HCT116 (cell line): Measurements from ENCODE around the gene KDM4E. TPM values are rescaled to one million over a fixed set of nuclear protein-coding genes. Genes with fewer than 3 reads are reported as not detected.

ENCODE experiments used
- ATAC-seq: fragments of 200-7000 bp; cut with Tn5 transposase; 2 replicates; pipeline ENCODE4 v1.9.1; 2020; ENCODE audit warnings: mild to moderate bottlenecking, moderate library complexity
- BruUV-seq: library from RNA; stranded (reverse); fragments of 400-500 nt; replicated peaks from 2 replicates; lab custom pipeline; 2021; lab: Mats Ljungman, UMichigan
- CTCF ChIA-PET: fragments of 300-600 bp; sonication (Branson Sonifier 250); formaldehyde crosslinking; loops from one replicate; lab custom pipeline; 2021; ENCODE audit warnings: antibody characterized with exemption; lab: Charles Lee
- POLR2A ChIA-PET: fragments of 300-600, 350-600 bp; sonication (Branson Sonifier 250); formaldehyde crosslinking; loops from one replicate; lab custom pipeline; 2021; ENCODE audit warnings: antibody characterized with exemption; lab: Charles Lee
- RAD21 ChIA-PET, 2 experiments: fragments of 300-600 bp; sonication (Branson Sonifier 250); formaldehyde crosslinking; loops; one replicate each; lab custom pipeline; 2023; ENCODE audit warnings: low total read pairs in 2 of 2; ENCODE audit not compliant: uncharacterized antibody in 2 of 2, unreplicated experiment in 2 of 2, low non-redundant PET in 1 of 2; lab: Charles Lee
- DNase-seq: peaks from one replicate; pipeline ENCODE4 v3.0.0-alpha.2; 2010; ENCODE audit warnings: low read depth, low spot score
- H2AFZ ChIP-seq: fragments of 200-600 bp; shearing (Covaris generic), sonication (generic); 2 replicates; pipeline ENCODE4 v1.6.1; 2017; ENCODE audit warnings: low read depth, mixed run types, mixed read lengths, antibody characterized with exemption, low read length; ENCODE audit not compliant: poor library complexity, severe bottlenecking
- H3K27ac ChIP-seq: 2 replicates; pipeline ENCODE4 v1.5.1; 2012; ENCODE audit warnings: low read depth, low read length
- H3K27me3 ChIP-seq: fragments of 200-600 bp; sonication (generic); 2 replicates; pipeline ENCODE4 v1.6.1; 2016; ENCODE audit warnings: mixed run types, low read length, mixed read lengths; ENCODE audit not compliant: insufficient read depth
- H3K36me3 ChIP-seq, 2 experiments: fragments of 200-500 bp in 1 of 2; fragments of 200-600 bp in 1 of 2; sonication (Bioruptor generic) in 1 of 2; sonication (generic) in 1 of 2; 2 replicates each; pipeline versions ENCODE4 v1.5.1 to v1.6.1; 2014 to 2016; ENCODE audit warnings: low read length in 2 of 2, inconsistent platforms in 1 of 2, mixed read lengths in 1 of 2, mixed run types in 1 of 2; ENCODE audit not compliant: insufficient read depth in 2 of 2, control insufficient read depth in 1 of 2
- H3K4me1 ChIP-seq, 2 experiments: fragments of 200-600 bp in 1 of 2; sonication (generic) in 1 of 2; 2 replicates each; pipeline versions ENCODE4 v1.5.1 to v1.6.1; 2012 to 2017; ENCODE audit warnings: low read length in 2 of 2, inconsistent platforms in 1 of 2, mild to moderate bottlenecking in 1 of 2, mixed read lengths in 1 of 2, mixed run types in 1 of 2, moderate library complexity in 1 of 2; ENCODE audit not compliant: insufficient read depth in 2 of 2, control insufficient read depth in 1 of 2
- H3K4me2 ChIP-seq: fragments of 200-600 bp; sonication (generic); 2 replicates; pipeline ENCODE4 v1.6.1; 2017; ENCODE audit warnings: mixed run types, low read length, mixed read lengths
- H3K4me3 ChIP-seq, 2 experiments: fragments of 200-600 bp in 1 of 2; sonication (generic) in 1 of 2; replicated peaks in 1 of 2; 2 replicates each; pipeline ENCODE4 v1.5.1; 2011 to 2016; ENCODE audit warnings: low read length in 2 of 2, control low read depth in 1 of 2, low read depth in 1 of 2, mild to moderate bottlenecking in 1 of 2, mixed read lengths in 1 of 2, mixed run types in 1 of 2
- H3K79me2 ChIP-seq: fragments of 200-600 bp; sonication (generic); 2 replicates; pipeline ENCODE4 v1.6.1; 2017; ENCODE audit warnings: mild to moderate bottlenecking, mixed run types, low read length, moderate library complexity, mixed read lengths; ENCODE audit not compliant: insufficient read depth
- H3K9ac ChIP-seq: fragments of 200-600 bp; sonication (generic); 2 replicates; pipeline ENCODE4 v1.6.1; 2016; ENCODE audit warnings: low read length, mixed read lengths
- H3K9me2 ChIP-seq: fragments of 200-600 bp; sonication (generic), shearing (Covaris generic); 2 replicates; pipeline ENCODE4 v1.6.1; 2017; ENCODE audit warnings: mixed run types, mild to moderate bottlenecking, moderate library complexity; ENCODE audit not compliant: insufficient read depth
- H3K9me3 ChIP-seq, 2 experiments: fragments of 200-500 bp in 1 of 2; fragments of 200-600 bp in 1 of 2; sonication (Bioruptor generic) in 1 of 2; sonication (generic) in 1 of 2; 2 replicates each; pipeline ENCODE4 v1.6.1; 2014 to 2017; ENCODE audit warnings: low read length in 2 of 2, mixed read lengths in 2 of 2, inconsistent platforms in 1 of 2, low read depth in 1 of 2, mild to moderate bottlenecking in 1 of 2, mixed run types in 1 of 2, moderate library complexity in 1 of 2; ENCODE audit not compliant: control insufficient read depth in 1 of 2, insufficient read depth in 1 of 2
- H4K20me1 ChIP-seq: fragments of 200-600 bp; sonication (generic), shearing (Covaris generic); 2 replicates; pipeline ENCODE4 v1.6.1; 2017; ENCODE audit warnings: mixed run types, mild to moderate bottlenecking, moderate library complexity; ENCODE audit not compliant: insufficient read depth
- CEBPB ChIP-seq: IDR thresholded peaks from 2 replicates; pipeline ENCODE4 v1.6.1; 2012; ENCODE audit warnings: low read depth
- EGR1 ChIP-seq: IDR thresholded peaks from 2 replicates; pipeline ENCODE4 v1.6.1; 2012; ENCODE audit warnings: low read depth
- ELF1 ChIP-seq: IDR thresholded peaks from 2 replicates; pipeline ENCODE4 v1.6.1; 2012; ENCODE audit warnings: low read depth, borderline replicate concordance
- EZH2phosphoT487 ChIP-seq: fragments of 200-600 bp; IDR thresholded peaks from 2 replicates; pipeline ENCODE4 v1.6.1; 2018; ENCODE audit warnings: antibody characterized with exemption, borderline replicate concordance
- FOSL1 ChIP-seq: IDR thresholded peaks from 2 replicates; pipeline ENCODE4 v1.6.1; 2012; ENCODE audit warnings: low read depth
- JUND ChIP-seq: IDR thresholded peaks from 2 replicates; pipeline ENCODE4 v1.6.1; 2012
- POLR2A ChIP-seq: IDR thresholded peaks from 2 replicates; pipeline ENCODE4 v1.7.0; 2011; ENCODE audit warnings: borderline replicate concordance; ENCODE audit not compliant: insufficient read depth, insufficient read length; ENCODE audit errors: extremely low read depth
- POLR2AphosphoS5 ChIP-seq: IDR thresholded peaks from 2 replicates; pipeline ENCODE4 v1.6.1; 2011; ENCODE audit warnings: mild to moderate bottlenecking, low read depth, low read length, moderate library complexity
- RAD21 ChIP-seq: IDR thresholded peaks from 2 replicates; pipeline ENCODE4 v1.6.1; 2012; ENCODE audit warnings: low read depth, mild to moderate bottlenecking
- SP1 ChIP-seq: IDR thresholded peaks from 2 replicates; pipeline ENCODE4 v1.6.1; 2012; ENCODE audit warnings: low read depth
- SRF ChIP-seq: IDR thresholded peaks from 2 replicates; pipeline ENCODE4 v1.6.1; 2012; ENCODE audit warnings: low read depth
- TCF7L2 ChIP-seq: IDR thresholded peaks from 2 replicates; pipeline ENCODE4 v1.7.0; 2011; ENCODE audit warnings: borderline replicate concordance, inconsistent platforms; ENCODE audit not compliant: insufficient read depth, insufficient read length; ENCODE audit errors: extremely low read depth
- YY1 ChIP-seq: IDR thresholded peaks from 2 replicates; pipeline ENCODE4 v1.6.1; 2011; ENCODE audit warnings: low read length, low read depth, moderate library complexity, mild to moderate bottlenecking; ENCODE audit not compliant: insufficient replicate concordance; ENCODE audit errors: extremely low read depth
- intact Hi-C: fragments of 100-400 bp; cut with micrococcal nuclease; formaldehyde crosslinking; loops from 2 replicates; pipeline ENCODE4 v1.10.0; 2022
- total RNA-seq: library from RNA; stranded (reverse); gene quantifications from one replicate; pipeline ENCODE4 v1.2.1, GENCODE V29; 2021; ENCODE audit not compliant: unreplicated experiment
- TF ChIP-seq, protein P1 (sequence below): IDR thresholded peaks from 2 replicates; pipeline ENCODE4 v1.6.1; 2012; ENCODE audit warnings: low read depth

The KDM4E gene
- total RNA-seq, 1 experiment from 2014 or later: not detected

DNA sequence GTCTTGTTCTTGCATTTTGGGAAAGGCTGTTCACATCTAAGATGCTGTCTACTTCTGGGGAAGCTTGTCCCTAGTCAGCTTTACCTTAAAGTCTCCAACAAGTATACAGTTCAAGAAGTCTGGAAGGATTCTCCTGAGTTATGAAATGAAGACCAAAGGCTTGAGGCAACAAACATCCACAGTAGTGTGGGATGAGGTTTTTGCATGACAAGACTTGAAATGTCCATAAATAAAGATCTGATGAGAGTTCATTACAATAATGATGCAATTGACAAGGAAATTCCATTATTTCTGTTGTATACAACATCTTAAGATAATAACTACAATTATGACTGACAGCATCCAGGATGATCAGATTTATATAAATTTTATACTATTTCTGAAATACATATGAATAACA, 21.3 kb upstream of the KDM4E start:
- CTCF ChIA-PET: no interaction called here
- no TSS peak for BruUV-seq
- RAD21 ChIA-PET: no interaction called here
- TF ChIP-seq EGR1 (no peak), SRF (no peak), FOSL1 (no peak), ELF1 (no peak), SP1 (no peak), YY1 (no peak), EZH2phosphoT487 (no peak), RAD21 (no peak), POLR2AphosphoS5 (no peak), CEBPB (no peak), TCF7L2 (no peak), JUND (no peak), POLR2A (no peak)
- TF ChIP-seq, protein P1, sequence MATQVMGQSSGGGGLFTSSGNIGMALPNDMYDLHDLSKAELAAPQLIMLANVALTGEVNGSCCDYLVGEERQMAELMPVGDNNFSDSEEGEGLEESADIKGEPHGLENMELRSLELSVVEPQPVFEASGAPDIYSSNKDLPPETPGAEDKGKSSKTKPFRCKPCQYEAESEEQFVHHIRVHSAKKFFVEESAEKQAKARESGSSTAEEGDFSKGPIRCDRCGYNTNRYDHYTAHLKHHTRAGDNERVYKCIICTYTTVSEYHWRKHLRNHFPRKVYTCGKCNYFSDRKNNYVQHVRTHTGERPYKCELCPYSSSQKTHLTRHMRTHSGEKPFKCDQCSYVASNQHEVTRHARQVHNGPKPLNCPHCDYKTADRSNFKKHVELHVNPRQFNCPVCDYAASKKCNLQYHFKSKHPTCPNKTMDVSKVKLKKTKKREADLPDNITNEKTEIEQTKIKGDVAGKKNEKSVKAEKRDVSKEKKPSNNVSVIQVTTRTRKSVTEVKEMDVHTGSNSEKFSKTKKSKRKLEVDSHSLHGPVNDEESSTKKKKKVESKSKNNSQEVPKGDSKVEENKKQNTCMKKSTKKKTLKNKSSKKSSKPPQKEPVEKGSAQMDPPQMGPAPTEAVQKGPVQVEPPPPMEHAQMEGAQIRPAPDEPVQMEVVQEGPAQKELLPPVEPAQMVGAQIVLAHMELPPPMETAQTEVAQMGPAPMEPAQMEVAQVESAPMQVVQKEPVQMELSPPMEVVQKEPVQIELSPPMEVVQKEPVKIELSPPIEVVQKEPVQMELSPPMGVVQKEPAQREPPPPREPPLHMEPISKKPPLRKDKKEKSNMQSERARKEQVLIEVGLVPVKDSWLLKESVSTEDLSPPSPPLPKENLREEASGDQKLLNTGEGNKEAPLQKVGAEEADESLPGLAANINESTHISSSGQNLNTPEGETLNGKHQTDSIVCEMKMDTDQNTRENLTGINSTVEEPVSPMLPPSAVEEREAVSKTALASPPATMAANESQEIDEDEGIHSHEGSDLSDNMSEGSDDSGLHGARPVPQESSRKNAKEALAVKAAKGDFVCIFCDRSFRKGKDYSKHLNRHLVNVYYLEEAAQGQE: no peak
- H3K4me2 ChIP-seq: no peak overlapping the region
- H3K27me3 ChIP-seq: no peaks in the 10 kb centered on the region
- no peak overlapping the region for H2AFZ ChIP-seq
- H3K79me2 ChIP-seq: no peaks in the 10 kb centered on the region
- H3K4me1 ChIP-seq: no peaks in the 10 kb centered on the region
- intact Hi-C loops: no loop called here
- no peak overlapping the region for H3K27ac ChIP-seq
- H3K4me3 ChIP-seq: no peak overlapping the region
- H4K20me1 ChIP-seq: no peaks in the 10 kb centered on the region
- H3K9me2 ChIP-seq: 0 out of 2 replicates have a peak, but pooled peaks cover 4% of the 10 kb centered on the region
- POLR2A ChIA-PET: no interaction called here
- no peak overlapping the region for H3K9ac ChIP-seq
- DNase-seq (no peak), ATAC-seq (no peak)
- H3K36me3 ChIP-seq: no peaks in the 10 kb centered on the region
- H3K9me3 ChIP-seq: no peaks in the 10 kb centered on the region
